Gastroesophageal sphincter (tissue), 4 donors: ENCODE results near the gene UAP1L1. TPM values are rescaled to one million over a fixed set of nuclear protein-coding genes. Genes with fewer than 3 reads are reported as not detected.

Experiments
- ATAC-seq: fragments of 150-250 bp; one replicate; pipeline ENCODE4 v1.9.1; 2016; ENCODE audit warnings: mild to moderate bottlenecking, moderate library complexity
- H3K27ac ChIP-seq, 4 donors: fragments of 200-600 bp; sonication (generic) in 3 of 4; 1 replicate in 3 of 4; 2 replicates in 1 of 4; pipeline ENCODE4 v1.5.1; 2016 to 2019
- H3K27me3 ChIP-seq: fragments of 200-600 bp; sonication (generic); one replicate; pipeline ENCODE4 v1.5.1; 2019
- H3K36me3 ChIP-seq, 2 donors: fragments of 200-600 bp; sonication (generic); one replicate each; pipeline ENCODE4 v1.5.1; 2019; ENCODE audit warnings: control low read depth in 1 of 2
- H3K4me1 ChIP-seq, 3 donors: fragments of 200-600 bp; sonication (generic); 1 replicate in 2 of 3; 2 replicates in 1 of 3; pipeline ENCODE4 v1.5.1; 2016 to 2019; ENCODE audit warnings: control low read depth in 2 of 3
- H3K4me3 ChIP-seq, 2 donors: fragments of 200-600 bp; sonication (generic); one replicate each; pipeline ENCODE4 v1.5.1; 2019; ENCODE audit warnings: mild to moderate bottlenecking in 1 of 2, moderate library complexity in 1 of 2
- H3K9me3 ChIP-seq, 3 donors: fragments of 200-600 bp; sonication (generic); one replicate each; pipeline ENCODE4 v1.5.1; 2017 to 2019; ENCODE audit warnings: control low read depth in 2 of 3
- EP300 ChIP-seq: sonication (generic); formaldehyde crosslinking; IDR thresholded peaks from one replicate; pipeline ENCODE4 v1.6.1; 2017; ENCODE audit warnings: antibody characterized with exemption, mild to moderate bottlenecking
- POLR2A ChIP-seq, 2 donors: fragments of 450-650 bp; IDR thresholded peaks; one replicate each; pipeline ENCODE4 v1.6.1; 2017; ENCODE audit warnings: antibody characterized with exemption in 2 of 2, mild to moderate bottlenecking in 2 of 2, moderate library complexity in 1 of 2
- POLR2AphosphoS5 ChIP-seq: sonication (generic); formaldehyde crosslinking; IDR thresholded peaks from one replicate; pipeline ENCODE4 v1.6.1; 2017; ENCODE audit warnings: antibody characterized with exemption
- WGBS, 2 donors: methylation state at CpG; one replicate each; pipeline ENCODE4 v1.1.5; 2018; ENCODE audit warnings: low coverage in 1 of 2; 5-methylcytosine and 5-hydroxymethylcytosine counted together
- total RNA-seq, 4 donors: library from RNA; depleted of rRNA; stranded (reverse); fragments of >200 nt; gene quantifications; one replicate each; pipeline ENCODE4 v1.1.0, GENCODE V29; 2016
- TF ChIP-seq, protein P1 (sequence below), 4 experiments: fragments of 200-600 bp in 2 of 4; fragments of 450-650 bp in 2 of 4; sonication (generic) in 1 of 4; IDR thresholded peaks; one replicate each; pipeline ENCODE4 v1.5.1; 2017 to 2019; ENCODE audit warnings: antibody characterized with exemption in 4 of 4, mild to moderate bottlenecking in 2 of 4, moderate library complexity in 2 of 4

Gene UAP1L1
- total RNA-seq, 4 donors from 2014 or later = 4.2 to 7.3 (median 6.0) TPM

DNA sequence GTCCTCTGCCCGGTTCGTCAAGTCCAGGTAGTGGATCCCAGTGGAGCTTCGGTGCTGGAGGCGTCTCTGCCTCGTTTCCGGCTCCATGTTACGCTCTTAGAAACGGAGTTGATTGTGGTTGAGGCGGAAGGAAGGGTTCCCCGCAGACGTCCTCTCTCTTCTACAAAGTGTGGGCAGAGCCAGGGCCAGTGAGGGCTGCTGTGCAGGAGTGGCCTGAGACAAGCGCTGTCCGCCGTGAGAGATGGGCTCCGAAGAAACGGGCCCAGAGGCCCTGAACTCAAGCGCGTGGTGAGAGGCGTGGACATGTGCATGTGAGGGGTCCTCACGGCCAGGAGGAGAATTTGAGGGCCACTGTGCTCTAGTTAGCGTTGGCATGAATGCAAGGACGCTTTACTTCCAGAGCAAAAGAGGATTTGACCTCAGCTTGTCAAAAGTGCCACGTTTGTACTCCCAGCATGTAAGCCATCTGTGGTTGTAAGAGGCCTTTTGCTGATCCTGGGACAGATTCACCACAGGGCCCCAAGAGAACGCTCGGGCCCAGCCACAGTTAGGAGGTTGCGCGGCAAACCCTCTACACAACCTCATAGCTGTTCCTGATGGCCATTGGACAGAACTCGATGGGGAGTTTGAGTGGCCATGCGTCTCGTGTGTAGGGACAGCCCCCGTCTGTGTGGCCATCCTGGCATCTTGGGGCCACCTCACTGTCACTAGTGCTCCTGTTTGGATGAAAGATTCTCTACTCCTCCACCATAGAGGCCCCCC, 19.6 kb downstream of the UAP1L1 start:
- Histone ChIP-seq H3K36me3 (peaks cover 0 to 100% of the 10 kb centered on the region in 2 donors), H3K4me1 (no peaks in the 10 kb centered on the region), H3K9me3 (no peaks in the 10 kb centered on the region), H3K27ac (no peak overlapping the region), H3K27me3 (no peaks in the 10 kb centered on the region), H3K4me3 (no peak overlapping the region)
- WGBS, 2 donors = 93% methylated on average over 18 of the region's 31 CpGs; no CpG with 5 or more reads in 1 of the 2 donors
- ATAC-seq = no peak
- TF ChIP-seq POLR2AphosphoS5 (no peak), EP300 (no peak), POLR2A (IDR thresholded peaks at IDR 0.05) (no peak)
- TF ChIP-seq, protein P1, sequence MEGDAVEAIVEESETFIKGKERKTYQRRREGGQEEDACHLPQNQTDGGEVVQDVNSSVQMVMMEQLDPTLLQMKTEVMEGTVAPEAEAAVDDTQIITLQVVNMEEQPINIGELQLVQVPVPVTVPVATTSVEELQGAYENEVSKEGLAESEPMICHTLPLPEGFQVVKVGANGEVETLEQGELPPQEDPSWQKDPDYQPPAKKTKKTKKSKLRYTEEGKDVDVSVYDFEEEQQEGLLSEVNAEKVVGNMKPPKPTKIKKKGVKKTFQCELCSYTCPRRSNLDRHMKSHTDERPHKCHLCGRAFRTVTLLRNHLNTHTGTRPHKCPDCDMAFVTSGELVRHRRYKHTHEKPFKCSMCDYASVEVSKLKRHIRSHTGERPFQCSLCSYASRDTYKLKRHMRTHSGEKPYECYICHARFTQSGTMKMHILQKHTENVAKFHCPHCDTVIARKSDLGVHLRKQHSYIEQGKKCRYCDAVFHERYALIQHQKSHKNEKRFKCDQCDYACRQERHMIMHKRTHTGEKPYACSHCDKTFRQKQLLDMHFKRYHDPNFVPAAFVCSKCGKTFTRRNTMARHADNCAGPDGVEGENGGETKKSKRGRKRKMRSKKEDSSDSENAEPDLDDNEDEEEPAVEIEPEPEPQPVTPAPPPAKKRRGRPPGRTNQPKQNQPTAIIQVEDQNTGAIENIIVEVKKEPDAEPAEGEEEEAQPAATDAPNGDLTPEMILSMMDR (IDR thresholded peaks at IDR 0.05) = no peak

DNA sequence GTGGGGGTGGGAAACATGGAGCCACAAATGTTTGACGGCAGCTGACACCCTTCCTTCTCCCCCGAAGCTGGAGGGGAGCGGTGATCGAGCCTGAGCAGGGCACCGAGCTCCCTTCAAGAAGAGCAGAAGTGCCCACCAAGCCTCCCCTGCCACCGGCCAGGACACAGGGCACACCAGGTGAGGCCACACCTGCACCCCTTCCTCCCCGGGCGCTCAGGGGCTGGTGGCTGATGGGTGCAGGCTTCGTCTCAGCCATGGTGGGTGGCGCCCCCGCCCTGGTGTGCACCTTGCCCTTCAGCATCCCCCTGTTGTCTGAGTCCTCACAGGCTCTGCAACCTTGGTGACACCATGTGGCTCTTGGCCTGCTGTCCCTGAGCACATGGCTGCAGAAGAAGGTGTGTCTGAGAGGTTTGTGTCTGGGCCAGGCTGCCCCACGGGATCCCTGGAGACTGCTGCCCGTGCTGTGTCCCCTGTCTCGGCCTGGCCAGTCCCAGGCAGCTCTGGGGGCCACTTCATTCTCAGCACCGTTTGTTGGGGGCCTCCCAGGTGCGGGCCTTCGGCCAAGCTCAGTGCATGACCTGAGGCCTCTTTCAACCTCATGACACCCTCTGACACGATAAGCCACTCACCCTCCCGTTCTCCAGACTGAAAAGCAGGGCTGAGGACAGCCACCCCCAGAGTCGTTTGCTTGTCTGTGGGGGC, 20.6 kb downstream of the UAP1L1 start:
- peaks cover 0 to 100% of the 10 kb centered on the region in 2 donors for H3K36me3 ChIP-seq
- TF ChIP-seq POLR2AphosphoS5 (no peak), EP300 (no peak), POLR2A (IDR thresholded peaks at IDR 0.05) (no peak)
- TF ChIP-seq, protein P1 (IDR thresholded peaks at IDR 0.05) = no peak
- no peaks in the 10 kb centered on the region for H3K27me3 ChIP-seq
- no peaks in the 10 kb centered on the region for H3K4me1 ChIP-seq
- 96% methylated on average over 4 of the region's 20 CpGs; no CpG with 5 or more reads in 1 of the 2 donors for WGBS, 2 donors
- H3K9me3 ChIP-seq = no peaks in the 10 kb centered on the region
- no peak overlapping the region for H3K4me3 ChIP-seq
- no peak overlapping the region for H3K27ac ChIP-seq
- ATAC-seq = no peak

DNA sequence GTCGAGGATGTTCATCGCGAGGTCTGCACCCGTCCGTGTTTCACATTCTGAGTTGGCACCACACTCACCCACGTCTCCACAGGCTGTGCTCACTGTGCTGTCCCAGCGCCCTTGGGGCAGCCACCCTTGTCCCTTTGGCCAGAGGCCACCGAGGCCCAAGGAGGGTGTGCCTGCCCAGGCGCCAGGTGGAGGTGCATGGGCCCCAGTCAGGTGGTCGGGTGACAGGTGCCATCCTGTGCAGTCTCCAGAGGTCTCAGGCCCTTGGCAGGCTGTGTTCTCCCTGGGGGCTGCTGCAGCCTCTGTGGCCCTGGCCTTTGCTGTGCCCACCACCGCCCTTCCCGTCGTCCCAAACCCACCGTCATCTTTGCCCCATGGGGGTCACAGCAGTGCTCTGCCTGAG, 21.9 kb downstream of the UAP1L1 start:
- Histone ChIP-seq H3K27me3 (no peaks in the 10 kb centered on the region), H3K36me3 (peaks cover 0 to 100% of the 10 kb centered on the region in 2 donors), H3K9me3 (no peaks in the 10 kb centered on the region), H3K27ac (no peak overlapping the region), H3K4me3 (no peak overlapping the region), H3K4me1 (no peaks in the 10 kb centered on the region)
- no peak for TF ChIP-seq POLR2A (IDR thresholded peaks at IDR 0.05)
- no peak for TF ChIP-seq EP300
- TF ChIP-seq, protein P1 (IDR thresholded peaks at IDR 0.05) = no peak
- no peak for TF ChIP-seq POLR2AphosphoS5
- WGBS, 2 donors = no CpG with 5 or more reads among the region's 14 CpGs
- ATAC-seq = no peak

DNA sequence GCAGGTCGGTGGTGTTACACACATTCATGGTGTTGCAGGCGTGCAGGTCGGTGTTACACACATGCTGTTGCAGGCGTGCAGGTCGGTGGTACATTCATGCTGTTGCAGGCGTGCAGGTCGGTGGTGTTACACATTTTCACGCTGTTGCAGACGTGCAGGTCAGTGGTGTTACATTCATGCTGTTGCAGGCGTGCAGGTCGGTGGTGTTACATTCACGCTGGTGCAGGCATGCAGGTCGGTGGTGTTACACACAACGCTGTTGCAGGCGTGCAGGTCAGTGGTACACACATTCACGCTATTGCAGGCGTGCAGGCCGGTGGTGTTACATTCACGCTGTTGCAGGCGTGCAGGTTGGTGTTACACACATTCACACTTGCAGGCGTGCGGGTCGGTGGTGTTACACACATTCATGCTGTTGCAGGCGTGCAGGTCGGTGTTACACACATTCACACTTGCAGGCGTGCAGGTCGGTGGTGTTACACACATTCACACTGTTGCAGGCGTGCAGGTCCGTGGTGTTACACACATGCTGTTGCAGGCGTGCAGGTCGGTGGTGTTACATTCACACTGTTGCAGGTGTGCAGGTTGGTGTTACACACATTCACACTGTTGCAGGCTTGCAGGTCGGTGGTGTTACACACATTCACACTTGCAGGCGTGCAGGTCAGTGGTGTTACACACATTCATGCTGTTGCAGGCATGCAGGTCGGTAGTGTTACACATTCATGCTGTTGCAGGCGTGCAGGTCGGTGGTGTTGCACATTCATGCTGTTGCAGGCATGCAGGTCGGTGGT, 26.1 kb downstream of the UAP1L1 start:
- Histone ChIP-seq H3K9me3 (no peaks in the 10 kb centered on the region), H3K36me3 (peaks cover 0 to 100% of the 10 kb centered on the region in 2 donors), H3K27me3 (no peaks in the 10 kb centered on the region), H3K4me3 (no peak overlapping the region), H3K27ac (no peak overlapping the region), H3K4me1 (no peaks in the 10 kb centered on the region)
- TF ChIP-seq POLR2A (IDR thresholded peaks at IDR 0.05) (no peak), EP300 (no peak), POLR2AphosphoS5 (no peak)
- TF ChIP-seq, protein P1 (IDR thresholded peaks at IDR 0.05) = no peak
- ATAC-seq = no peak
- 84 to 89% methylated on average over 5 to 25 of the region's 37 CpGs for WGBS, 2 donors
